Measurements from ENCODE around the gene ANO10.
"Not testable (repeated sequence)": the region's sequence is repeated elsewhere in the genome, so short reads cannot be mapped to it uniquely, and the experiment has no call there.

The ANO10 gene

DNA sequence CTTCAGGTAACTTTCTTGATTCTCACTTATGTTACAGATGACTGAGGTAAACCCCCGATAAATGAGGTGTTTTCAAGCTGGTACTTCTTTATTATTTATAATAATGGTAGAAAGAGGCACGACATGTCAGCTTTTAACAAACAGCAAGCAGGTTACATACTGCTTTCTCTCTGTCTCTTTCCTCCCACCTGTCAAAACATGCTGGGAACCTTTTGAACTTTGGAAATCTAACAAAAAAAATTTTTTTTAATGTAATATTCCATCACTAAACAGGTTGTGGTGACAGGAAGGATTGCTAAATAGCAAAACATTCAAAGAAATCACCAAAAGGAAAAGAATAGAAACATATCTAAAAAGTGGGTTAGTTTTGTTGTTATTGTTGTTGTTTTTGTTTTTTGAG is 48.2 kb downstream of the ANO10 start:
- DNase-seq = no peak

DNA sequence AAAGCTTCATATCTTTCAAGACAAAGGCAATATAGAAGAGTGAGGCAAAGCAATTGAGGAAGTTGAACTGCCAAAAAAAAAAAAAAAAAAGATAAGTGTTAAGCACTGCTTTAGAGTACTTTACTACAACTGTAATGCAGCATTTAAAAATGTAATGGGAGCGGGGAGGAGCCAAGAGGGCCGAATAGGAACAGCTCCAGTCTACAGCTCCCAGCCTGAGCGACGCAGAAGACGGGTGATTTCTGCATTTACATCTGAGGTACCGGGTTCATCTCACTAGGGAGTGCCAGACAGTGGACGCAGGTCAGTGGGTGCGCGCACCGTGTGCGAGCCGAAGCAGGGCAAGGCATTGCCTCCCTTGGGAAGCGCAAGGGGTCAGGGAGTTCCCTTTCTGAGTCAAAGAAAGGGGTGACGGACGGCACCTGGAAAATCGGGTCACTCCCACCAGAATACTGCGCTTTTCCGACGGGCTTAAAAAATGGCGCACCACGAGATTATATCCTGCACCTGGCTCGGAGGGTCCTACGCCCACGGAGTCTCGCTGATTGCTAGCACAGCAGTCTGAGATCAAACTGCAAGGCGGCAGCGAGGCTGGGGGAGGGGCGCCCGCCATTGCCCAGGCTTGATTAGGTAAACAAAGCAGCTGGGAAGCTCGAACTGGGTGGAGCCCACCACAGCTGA is 56.0 kb downstream of the ANO10 start:
- not testable (repeated sequence) for DNase-seq

DNA sequence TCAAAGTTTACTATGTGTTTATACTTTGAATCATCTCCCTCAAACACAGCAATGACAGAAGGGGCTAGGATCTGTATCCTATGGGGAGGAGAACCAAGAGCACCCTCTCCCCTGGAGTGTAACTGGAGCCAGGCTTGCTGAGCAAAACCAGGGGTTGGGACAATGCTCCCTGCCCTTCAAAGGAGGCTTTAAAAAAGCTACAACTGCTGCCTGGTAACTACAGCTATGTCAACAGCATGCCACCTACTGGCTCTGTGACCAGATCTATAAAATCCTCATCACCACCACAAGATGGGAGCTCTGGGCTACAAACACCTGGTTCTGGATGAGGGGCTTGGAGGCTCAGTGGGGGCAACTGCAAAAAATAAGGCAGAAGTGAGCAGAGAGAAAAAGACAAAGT is 61.9 kb downstream of the ANO10 start:
- no peak for DNase-seq

DNA sequence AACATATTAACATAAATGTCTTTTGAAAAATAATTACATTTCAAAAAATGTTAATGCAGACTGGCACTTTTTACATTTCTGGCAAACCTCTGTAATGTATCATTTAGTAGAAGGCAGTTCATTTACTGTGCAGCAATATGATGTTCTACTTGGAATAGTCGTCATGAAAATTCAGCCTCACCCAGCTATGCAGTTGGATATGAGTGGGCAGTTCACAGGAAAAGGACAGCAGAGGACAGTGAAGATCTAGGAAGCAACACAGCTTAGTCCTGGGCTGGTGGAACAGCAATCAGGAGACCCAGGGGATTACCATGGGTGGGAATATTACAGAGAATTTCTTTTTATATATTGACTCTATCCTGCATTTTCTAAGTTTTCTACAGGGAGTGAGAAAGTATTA is 63.6 kb downstream of the ANO10 start:
- no peak for DNase-seq

DNA sequence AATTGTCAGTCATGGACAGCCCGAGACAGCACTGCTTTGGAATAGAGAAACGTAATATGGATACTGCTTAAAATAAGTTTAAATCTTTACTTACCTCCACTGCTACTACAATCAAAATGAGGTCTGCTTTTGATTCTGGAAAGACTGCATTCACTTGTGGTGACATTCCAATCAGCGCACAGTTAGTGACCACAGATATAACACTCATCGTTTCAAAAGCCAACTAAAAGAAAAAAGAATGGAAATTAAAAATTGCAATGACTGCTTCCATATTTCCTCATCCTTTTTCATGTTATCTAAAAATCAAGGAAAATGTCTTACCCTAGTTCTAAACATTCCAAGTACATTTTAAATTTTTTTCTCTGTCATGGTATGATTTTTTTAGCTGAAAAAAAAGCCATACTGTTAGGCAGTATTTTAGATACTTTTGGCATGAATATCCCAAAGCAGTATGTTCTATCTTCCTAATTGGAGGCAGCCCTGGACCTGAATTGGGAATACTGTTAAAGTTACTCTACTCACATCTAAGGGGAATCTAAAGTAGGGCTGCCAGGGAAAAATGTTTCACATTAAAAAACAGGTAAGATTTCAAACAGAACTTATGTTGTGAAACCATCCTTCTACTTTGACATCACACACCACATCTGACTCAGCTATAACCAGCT is 72.1 kb downstream of the ANO10 start:
- no peak for DNase-seq

DNA sequence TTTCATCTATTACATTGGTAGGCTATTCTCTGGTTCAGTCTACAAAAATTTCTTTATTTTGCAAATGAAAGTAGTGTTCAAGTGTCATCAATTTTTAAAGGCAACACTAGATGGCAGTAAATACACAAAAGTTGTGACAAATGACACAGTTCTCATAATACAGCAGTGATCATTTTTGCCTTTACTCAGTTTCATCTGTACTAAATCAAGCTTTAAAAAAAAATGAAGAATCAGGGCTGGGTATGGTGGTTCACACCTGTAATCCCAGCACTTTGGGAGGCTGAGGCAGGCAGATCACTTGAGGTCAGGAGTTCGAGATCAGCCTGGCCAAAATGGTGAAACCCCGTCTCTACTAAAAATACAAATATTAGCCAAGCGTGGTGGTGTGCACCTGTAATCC is 77.5 kb downstream of the ANO10 start:
- not testable (repeated sequence) for DNase-seq

DNA sequence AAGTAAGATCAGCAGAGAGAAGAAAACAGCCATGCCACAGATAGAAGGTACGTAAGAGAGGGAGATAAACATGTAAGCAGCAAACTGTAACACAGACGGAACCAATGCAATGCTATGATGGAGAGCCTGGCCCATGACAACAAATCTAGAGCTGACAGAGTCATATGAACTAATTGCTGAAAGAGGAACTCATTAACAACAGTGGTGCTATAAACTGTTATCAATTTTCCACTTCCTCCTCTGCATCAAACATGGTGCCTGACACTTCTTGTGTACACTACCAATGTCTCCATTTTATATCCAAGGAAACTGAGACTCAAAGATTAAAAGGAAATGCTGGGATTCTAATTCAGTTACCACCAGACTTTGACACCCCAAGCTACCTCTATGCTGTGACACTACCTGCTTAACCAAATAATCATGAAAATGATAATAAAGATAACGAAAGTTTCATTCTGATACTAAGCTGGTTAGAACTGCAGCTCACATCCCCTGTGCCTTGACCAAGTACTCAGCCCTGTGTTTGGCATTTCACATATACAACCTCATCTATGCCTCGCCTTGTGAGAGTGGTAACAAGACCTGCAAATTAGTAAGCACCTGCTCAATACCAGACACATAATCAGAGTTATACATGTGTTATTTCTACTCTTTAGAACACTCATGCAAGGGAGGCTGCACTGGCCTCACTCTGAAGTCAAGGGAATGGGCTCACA is 79.3 kb downstream of the ANO10 start:
- no peak for DNase-seq

DNA sequence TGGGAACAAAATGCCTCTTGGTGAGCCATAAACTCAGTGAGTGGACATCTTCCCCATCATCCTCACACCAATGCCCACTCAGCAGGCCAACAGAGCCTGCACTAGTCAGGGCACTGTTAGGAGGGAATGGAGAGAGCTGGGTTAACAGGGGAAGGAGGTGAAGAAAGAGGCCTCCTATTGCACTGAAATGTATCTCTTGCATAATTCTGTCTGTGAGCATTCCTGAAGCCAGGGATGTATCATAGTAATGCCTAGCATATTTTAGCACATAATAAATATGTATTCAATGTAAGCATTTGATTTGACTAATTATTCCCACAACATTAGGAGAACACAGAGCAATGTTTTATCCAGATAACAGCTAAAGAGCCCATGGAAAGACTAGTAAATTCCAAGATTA is 81.2 kb downstream of the ANO10 start:
- DNase-seq = no peak

DNA sequence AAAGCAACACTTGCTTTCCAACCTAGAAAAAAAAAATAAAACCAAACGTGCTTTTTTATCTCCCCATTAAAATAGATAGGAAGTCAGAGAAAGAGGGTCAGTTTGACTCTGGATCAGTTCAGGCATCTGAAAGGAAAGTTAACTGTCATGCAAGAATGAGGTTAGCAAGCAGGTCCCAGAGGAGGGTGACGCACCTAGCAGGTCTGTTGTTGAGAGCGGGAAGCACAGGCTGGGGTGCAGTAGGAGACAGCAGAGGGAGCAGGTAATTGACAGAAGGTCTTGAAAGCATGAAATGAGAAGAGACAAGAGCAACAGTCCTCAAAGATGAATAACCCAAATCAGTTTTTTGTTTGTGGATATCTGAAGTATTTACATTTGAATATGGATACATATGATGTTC is 82.5 kb downstream of the ANO10 start:
- DNase-seq = no peak

DNA sequence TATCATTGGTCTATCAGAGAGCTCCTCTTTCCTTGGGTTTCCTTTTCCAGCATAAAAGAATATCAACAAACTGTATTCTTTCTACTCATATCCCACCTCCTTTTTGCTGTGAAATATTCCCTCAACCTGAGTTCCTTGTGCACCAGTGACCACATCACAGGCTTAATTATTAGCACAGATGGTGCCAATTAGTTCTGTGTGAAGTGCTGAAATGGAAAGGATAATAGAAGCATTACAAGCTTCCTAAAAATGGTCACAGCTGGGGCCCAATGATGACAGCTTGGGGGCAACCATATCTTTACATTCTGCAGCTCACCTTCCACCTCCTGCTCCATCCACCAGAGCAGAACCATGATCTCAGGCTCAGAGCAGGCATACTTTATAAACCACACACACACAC is 84.6 kb downstream of the ANO10 start:
- no peak for DNase-seq

DNA sequence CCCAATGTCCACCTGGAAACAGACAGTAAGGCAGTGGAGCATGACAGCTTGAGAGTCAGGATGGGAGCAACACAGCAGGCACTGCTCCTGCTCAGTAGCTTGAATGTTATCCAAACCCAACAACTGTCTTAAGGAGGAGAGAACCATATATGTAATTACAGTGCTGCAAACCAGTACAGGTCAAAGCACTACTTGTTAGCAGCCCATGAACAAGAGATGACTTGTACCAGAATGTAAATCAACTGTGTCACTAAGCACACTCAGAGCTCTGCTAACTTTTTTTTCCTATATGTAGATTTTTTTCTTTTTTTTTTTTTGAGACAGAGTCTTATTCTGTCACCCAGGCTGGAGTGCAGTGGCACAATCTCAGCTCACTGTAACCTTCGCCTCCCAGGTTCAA is 87.1 kb downstream of the ANO10 start:
- no peak for DNase-seq

DNA sequence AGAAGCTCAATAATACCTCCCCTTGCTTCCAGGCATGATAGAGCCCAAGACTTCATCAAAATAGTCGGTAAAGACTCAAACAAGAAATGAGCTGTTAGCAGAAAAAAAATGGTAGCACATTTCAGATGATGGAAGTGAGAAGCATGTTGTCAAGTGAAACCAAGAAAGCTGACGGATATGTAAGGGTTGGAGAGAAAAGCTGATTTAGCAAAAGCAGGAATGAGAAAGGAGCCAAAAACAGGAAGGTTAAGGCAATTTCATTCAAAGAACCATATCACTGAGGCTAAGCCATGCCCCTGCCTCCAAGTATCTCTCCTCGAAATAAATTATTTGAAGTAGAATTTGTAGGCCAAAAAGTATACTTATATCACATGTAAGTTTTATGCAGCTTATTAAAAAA is 88.8 kb downstream of the ANO10 start:
- no peak for DNase-seq

DNA sequence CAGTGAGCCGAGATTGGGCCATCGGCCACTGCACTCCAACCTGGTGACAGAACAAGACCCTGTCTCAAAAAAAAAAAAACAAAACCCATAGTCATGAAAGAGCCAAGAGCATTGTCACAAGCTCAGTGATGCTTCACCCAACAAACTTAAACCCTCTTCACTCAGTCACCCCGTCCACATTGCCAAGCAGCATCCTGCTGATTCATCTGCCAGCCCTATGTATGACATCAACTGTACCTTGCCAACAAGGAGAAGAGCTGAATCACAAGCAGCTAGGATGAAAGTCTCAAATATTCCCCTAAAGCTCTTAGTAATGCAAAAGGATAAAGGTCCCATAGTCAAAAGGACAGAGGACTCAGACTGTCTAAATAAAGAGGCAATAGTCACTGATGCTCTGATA is 90.0 kb downstream of the ANO10 start:
- DNase-seq = no peak

DNA sequence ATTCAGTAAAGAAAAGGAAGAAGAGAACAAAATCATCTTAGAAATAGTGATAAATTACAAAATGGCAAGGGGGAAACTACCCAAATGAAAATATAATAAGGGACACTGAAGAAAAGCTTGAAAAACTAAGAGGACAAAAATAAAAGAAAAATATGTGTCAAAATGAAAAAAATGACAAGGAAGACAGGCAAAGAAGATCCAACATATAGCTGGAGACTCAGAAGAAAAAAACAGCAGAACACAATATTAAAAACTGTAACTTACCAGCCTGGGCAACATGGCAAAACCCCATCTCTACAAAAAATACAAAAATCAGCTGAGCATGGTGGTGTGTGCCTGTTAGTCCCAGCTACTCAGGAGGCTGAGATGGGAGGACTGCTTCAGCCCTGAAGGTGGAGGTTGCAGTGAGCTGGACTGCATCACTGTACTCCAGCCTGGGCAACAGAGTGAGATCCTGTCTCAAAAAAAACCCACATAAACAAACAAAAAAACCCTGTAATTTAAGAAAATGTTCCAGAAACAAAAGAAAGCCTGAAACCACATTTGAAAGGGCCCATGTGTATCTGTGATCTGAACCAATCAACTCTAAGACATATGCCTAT is 93.2 kb downstream of the ANO10 start:
- DNase-seq = no peak

DNA sequence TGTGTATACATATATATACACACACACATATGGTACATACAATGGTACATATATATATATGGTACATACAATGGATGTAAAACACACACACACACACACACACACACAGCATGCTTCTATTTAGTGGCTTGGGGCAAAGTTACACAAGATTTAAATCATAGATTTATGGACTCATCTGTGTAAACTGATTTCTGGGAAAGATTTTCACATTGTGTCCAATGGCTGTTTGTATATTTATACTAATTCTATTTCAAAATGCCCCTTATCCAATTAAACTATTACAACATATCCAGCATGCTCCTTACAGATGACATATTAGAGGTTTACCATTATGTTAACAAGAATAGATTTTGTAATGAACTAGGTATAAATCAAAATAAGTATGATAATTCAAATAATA is 94.9 kb downstream of the ANO10 start:
- no peak for DNase-seq

DNA sequence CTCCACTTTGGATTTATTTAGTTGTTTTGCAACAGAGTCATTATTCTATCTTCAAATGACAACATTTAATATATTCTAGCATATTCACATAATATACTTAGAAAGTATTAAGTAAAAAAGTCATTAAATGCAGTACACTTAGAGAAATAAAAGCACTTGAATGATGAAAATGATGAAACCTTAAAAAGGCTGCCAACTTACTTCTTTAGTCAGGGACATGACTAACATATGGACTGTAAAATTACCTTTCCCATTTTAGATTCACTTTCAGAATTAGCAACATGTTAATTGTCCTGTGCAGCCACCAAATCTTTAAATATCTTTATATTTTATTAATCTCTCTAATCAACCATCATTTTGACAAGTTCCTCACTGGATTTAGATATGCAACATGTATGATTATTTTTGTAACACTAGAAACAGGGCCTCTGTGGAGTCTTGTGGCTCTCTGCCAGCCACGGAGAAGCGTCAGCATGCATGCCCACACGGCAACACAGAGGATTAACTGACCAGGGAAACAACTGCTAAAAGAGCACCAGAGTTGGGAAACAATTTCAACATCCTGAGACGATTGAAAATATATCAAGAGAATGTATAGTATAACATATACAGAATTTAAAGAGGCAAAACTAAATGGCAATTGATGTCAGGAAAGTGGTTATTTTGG is 95.7 kb downstream of the ANO10 start:
- no peak for DNase-seq

DNA sequence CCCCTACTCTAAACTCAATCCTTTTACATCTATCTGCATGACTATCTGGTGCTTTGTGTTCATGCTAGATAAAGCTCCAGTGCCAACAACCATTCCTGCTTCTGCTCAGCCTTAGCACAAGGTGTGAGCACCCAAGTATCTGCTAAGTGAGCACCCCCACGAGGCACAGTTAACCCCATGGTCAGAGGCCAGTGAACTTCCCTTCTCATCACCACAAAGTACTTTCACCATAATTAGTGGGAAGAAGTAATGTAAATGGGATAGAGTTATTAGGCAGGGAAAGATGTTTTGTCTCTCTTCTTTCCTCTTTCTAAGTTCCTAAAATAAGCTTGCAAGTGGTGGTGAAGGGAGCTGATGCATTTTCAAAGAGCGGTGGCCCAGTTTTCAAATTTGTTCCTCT is 96.4 kb downstream of the ANO10 start:
- DNase-seq = no peak

DNA sequence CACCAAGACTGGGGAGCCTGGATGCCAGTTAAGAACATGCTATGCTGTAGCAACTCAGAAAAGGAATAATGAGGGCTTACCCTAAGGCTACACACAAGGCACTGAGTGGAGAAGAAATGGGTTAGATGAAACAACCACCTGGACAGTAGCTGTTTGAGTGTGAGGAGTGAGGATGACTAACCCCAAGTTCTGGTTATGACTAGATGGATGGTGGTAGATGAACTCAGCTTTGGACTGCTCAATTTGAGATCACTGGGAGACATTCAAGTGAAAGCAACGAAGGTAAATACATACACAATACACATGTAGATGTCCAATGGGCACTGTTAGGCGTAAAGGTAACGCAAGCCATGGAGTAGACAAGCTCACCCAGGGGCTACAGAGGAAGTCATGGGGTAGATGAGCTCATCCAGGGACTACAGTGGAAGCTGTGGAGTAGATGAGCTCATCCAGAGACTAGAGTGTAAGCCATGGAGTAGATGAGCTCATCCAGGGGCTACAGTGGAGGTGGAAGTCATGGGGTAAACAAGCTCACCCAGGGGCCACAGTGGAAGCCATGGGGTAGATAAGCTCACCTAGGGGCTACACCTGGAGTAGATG is 98.3 kb downstream of the ANO10 start:
- no peak for DNase-seq

DNA sequence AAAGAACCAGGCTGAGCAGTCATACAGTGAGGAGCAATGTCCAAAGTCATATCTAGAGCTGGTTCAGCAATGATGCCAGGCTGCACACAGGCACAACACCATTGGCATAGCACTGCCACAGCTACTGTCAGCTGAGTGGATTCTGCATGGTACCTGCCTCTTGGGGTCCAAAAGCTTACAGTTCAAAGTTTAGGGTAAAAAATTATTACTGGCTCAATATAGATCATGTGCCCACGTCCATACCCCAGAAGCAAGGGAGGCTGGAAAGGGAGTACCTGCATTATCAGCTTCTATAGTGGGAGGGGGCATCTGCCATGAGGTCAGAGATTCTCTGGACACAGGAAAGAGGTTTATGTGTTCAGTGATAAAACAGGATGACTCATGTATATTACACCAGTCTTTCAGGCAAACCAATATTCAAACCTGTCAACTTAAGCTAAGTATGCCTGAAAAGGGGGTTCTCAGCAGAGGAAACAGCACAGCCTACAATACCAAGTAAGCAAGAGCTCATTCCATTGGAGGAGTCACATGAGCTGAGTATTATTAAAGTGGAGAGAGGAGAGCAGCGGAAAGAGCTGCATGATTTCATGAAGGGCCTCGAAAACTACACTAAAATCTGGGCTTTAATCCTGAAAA is 99.0 kb downstream of the ANO10 start:
- no peak for DNase-seq

DNA sequence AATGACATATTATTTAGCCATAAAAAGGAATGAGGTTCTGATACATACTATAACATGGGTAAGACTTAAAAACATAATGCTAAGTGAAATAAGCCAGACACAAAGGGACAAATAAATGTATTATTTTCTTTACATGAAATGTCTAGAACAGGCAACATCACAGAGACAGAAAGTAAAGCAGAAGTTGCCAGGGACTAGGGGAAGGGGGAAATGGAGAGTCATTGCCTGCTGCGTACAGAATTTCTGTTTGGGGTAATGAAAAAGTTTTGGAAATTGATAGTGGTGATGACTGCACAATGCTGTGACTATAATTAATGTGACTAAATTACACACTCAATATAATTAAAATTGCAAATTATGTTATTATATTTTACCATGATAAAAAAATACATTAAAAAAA is 99.9 kb downstream of the ANO10 start:
- no peak for DNase-seq

DNA sequence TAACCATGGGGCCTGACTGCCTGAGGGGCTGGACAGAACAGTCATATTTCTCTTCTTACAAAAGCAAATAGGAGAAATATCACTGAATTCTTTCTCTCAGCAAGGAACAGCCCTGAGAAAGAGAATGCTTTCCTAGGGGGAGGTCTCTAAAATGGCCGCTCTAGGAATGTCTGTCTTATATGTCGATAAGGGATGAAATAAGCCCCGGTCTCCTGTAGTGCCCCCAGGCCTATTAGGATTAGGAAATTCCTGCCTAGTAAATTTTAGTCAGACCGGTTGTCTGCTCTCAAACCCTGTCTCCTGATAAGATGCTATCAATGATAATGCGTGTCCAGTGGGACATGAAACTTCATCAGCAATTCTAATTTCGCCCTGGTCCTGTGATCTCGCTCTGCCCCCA is 103.3 kb downstream of the ANO10 start:
- DNase-seq = not testable (repeated sequence)

DNA sequence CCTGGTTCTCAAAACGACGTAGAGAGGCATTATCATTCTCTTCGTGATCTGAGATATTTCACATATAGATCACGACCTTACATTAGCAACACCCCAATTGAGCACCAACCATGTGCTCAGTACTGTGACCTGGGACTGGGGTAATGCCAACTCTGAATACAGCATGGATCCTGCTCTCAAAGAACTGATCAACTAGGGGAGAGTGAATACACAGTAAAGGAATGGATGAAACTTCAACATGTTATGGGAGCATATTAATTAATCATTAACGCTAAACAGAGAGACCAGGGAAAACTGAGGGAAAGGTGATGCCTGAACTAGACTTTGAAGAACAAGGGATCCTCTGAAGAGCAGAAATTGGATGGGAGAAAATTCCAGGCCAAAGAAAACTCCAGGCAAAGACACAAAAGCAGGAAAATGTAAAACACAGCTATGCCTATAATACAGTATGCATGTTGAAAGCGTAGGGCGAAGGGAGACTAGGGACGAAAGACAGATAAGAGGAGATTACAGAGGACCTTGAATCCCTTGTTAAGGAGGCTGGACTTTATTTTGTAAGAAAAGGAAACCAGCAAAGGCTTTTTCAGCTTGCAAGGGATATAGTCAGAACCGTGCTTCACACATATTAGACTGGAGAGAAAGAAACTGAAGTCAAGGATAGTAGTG is 105.7 kb downstream of the ANO10 start:
- DNase-seq = no peak
